Adrenal gland (tissue), 12 donors: ENCODE data around the gene SFMBT1. TPM values are rescaled to one million over a fixed set of nuclear protein-coding genes. Genes with fewer than 3 reads are reported as not detected.

Experiments
- DNase-seq, 7 donors: peaks; one replicate each; pipeline ENCODE4 v3.0.0-alpha.2; 2019 to 2020
- H3K27ac ChIP-seq, 5 donors: fragments of 200-600 bp; sonication (generic) in 4 of 5; 1 replicate in 3 of 5; 2 replicates in 2 of 5; pipeline versions ENCODE4 v1.5.1 to v1.8.0; 2016 to 2020; ENCODE audit warnings: mild to moderate bottlenecking in 1 of 5
- H3K27me3 ChIP-seq: fragments of 200-600 bp; 2 replicates; pipeline ENCODE4 v1.8.0; 2021
- H3K36me3 ChIP-seq, 2 donors: fragments of 200-600 bp; replicated peaks in 1 of 2; 1 replicate in 1 of 2; 2 replicates in 1 of 2; pipeline versions ENCODE4 v1.5.1 to v1.8.0; 2018 to 2022
- H3K4me1 ChIP-seq, 2 donors: fragments of 200-600 bp; replicated peaks in 1 of 2; 1 replicate in 1 of 2; 2 replicates in 1 of 2; pipeline versions ENCODE4 v1.5.1 to v1.8.0; 2018 to 2021
- H3K4me3 ChIP-seq, 4 donors: fragments of 200-600 bp; sonication (generic) in 3 of 4; one replicate each; pipeline ENCODE4 v1.5.1; 2016 to 2018
- H3K9me3 ChIP-seq, 3 donors: fragments of 200-600 bp; sonication (generic) in 1 of 3; replicated peaks in 1 of 3; 1 replicate in 2 of 3; 2 replicates in 1 of 3; pipeline versions ENCODE4 v1.5.1 to v1.8.0; 2016 to 2021
- POLR2A ChIP-seq, 2 donors: fragments of 450-650 bp; IDR thresholded peaks; one replicate each; pipeline ENCODE4 v1.6.1; 2017; ENCODE audit warnings: antibody characterized with exemption in 2 of 2, mild to moderate bottlenecking in 2 of 2, moderate library complexity in 1 of 2
- WGBS, 4 donors: extraction: QIAGEN DNeasy Blood & Tissue Kit in 2 of 4; methylation state at CpG; one replicate each; pipeline versions ENCODE4 v1.1.5 to v1.1.7; 2013 to 2017; 5-methylcytosine and 5-hydroxymethylcytosine counted together
- intact Hi-C, 2 donors: fragments of 100-400 bp; cut with DNase I; formaldehyde crosslinking; loops; one replicate each; pipeline versions ENCODE4 v1.14.1 to v1.15.0; 2022 to 2023
- polyA plus RNA-seq, 3 donors: library from polyadenylated mRNA; stranded (reverse); fragments of 200-250 nt in 2 of 3; fragments of 350-450 nt in 1 of 3; fragmentation: Illumina TruSeq in 1 of 3; extraction: RNeasy Lipid Tissue Mini Kit (QIAGEN cat#74804) in 1 of 3; gene quantifications; one replicate each; pipeline ENCODE4 v1.2.3, GENCODE V29; 2013 to 2014
- total RNA-seq, 9 donors: library from RNA; depleted of rRNA in 4 of 9; stranded (reverse); fragments of >200 nt in 4 of 9; fragments of 120-200 nt in 1 of 9; fragmentation: NEBNext Ultra II Directional in 1 of 9; extraction: Animal tissue kit (Norgen Biotek cat#: 25700) in 1 of 9; gene quantifications; one replicate each; pipeline versions ENCODE4 v1.1.0 to v1.2.4, GENCODE V29; 2013 to 2023
- TF ChIP-seq, protein P1 (sequence below), 6 experiments: fragments of 450-650 bp in 4 of 6; fragments of 200-600 bp in 2 of 6; sonication (generic) in 1 of 6; IDR thresholded peaks; 1 replicate in 5 of 6; 2 replicates in 1 of 6; pipeline versions ENCODE4 v1.5.1 to v1.8.0; 2016 to 2021; ENCODE audit warnings: antibody characterized with exemption in 6 of 6, mild to moderate bottlenecking in 2 of 6, moderate library complexity in 1 of 6
- donor health status: healthy with polysubstance abuse.
- donor health status: Bipolar disorder and iron deficiency.
- donor health status: DM: yes; HTN: yes; CAD: no.
- donor health status: DM: no; HTN: no; CAD: no.
- donor health status: DM: no; HTN: no; CAD: no.
- donor health status: DM: yes; HTN: yes; CAD: no.

The SFMBT1 gene
- total and polyA plus RNA-seq, 12 donors, result 2.1 to 14.8 (median 8.3) TPM

- Histone ChIP-seq H3K27ac (no peak overlapping the region), H3K36me3 (peaks cover 0 to 5% of the 10 kb centered on the region in 2 donors), H3K9me3 (no peaks in the 10 kb centered on the region), H3K27me3 (no peaks in the 10 kb centered on the region), H3K4me1 (peaks cover 0 to 1% of the 10 kb centered on the region in 2 donors), H3K4me3 (no peak overlapping the region)
- TF ChIP-seq, protein P1, sequence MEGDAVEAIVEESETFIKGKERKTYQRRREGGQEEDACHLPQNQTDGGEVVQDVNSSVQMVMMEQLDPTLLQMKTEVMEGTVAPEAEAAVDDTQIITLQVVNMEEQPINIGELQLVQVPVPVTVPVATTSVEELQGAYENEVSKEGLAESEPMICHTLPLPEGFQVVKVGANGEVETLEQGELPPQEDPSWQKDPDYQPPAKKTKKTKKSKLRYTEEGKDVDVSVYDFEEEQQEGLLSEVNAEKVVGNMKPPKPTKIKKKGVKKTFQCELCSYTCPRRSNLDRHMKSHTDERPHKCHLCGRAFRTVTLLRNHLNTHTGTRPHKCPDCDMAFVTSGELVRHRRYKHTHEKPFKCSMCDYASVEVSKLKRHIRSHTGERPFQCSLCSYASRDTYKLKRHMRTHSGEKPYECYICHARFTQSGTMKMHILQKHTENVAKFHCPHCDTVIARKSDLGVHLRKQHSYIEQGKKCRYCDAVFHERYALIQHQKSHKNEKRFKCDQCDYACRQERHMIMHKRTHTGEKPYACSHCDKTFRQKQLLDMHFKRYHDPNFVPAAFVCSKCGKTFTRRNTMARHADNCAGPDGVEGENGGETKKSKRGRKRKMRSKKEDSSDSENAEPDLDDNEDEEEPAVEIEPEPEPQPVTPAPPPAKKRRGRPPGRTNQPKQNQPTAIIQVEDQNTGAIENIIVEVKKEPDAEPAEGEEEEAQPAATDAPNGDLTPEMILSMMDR (IDR thresholded peaks at IDR 0.05), result no peak
- TF ChIP-seq POLR2A (IDR thresholded peaks at IDR 0.05), result no peak
- DNase-seq, result no peak
- 91 to 97% (median 93%) methylated on average over 2 of the region's 2 CpGs for WGBS, 4 donors
- intact Hi-C loops, result loop anchor here in 1 of 2 donors (10.0 kb wide), 1 partner anchor 148 kb away; no protein-coding TSS in a partner anchor
Observed at GRCh38 chr3:52926554-52926953, 119.3 kb downstream of the SFMBT1 start.

- no peak overlapping the region for H3K4me3 ChIP-seq
- peaks cover 0 to 4% of the 10 kb centered on the region in 2 donors for H3K4me1 ChIP-seq
- no peak for TF ChIP-seq POLR2A (IDR thresholded peaks at IDR 0.05)
- TF ChIP-seq, protein P1 (IDR thresholded peaks at IDR 0.05), result no peak
- intact Hi-C loops, result loop anchor here in 1 of 2 donors (10.0 kb wide), 1 partner anchor 149 kb away; no protein-coding TSS in a partner anchor
- peaks cover 0 to 5% of the 10 kb centered on the region in 2 donors for H3K36me3 ChIP-seq
- H3K27me3 ChIP-seq, result no peaks in the 10 kb centered on the region
- WGBS, 4 donors, result 75 to 80% (median 78%) methylated on average over 6 of the region's 6 CpGs
- no peak for DNase-seq
- H3K27ac ChIP-seq, result no peak overlapping the region
- H3K9me3 ChIP-seq, result no peaks in the 10 kb centered on the region
Observed at GRCh38 chr3:52925405-52926313, 120.2 kb downstream of the SFMBT1 start.

GRCh38 chr3:52923963-52924362 is 121.9 kb downstream of the SFMBT1 start:
- Histone ChIP-seq H3K9me3 (no peaks in the 10 kb centered on the region), H3K27ac (no peak overlapping the region), H3K36me3 (no peaks in the 10 kb centered on the region), H3K4me3 (no peak overlapping the region), H3K27me3 (no peaks in the 10 kb centered on the region), H3K4me1 (peaks cover 0 to 4% of the 10 kb centered on the region in 2 donors)
- 82 to 89% (median 87%) methylated on average over 2 of the region's 2 CpGs for WGBS, 4 donors
- intact Hi-C loops, result loop anchor here in 1 of 2 donors (10.0 kb wide), 1 partner anchor 151 kb away; no protein-coding TSS in a partner anchor
- no peak for DNase-seq
- TF ChIP-seq, protein P1 (IDR thresholded peaks at IDR 0.05), result no peak
- no peak for TF ChIP-seq POLR2A (IDR thresholded peaks at IDR 0.05)

- intact Hi-C loops, result loop anchor here in 1 of 2 donors (10.0 kb wide), 1 partner anchor 154 kb away; no protein-coding TSS in a partner anchor
- peaks cover 0 to 11% of the 10 kb centered on the region in 2 donors for H3K4me1 ChIP-seq
- no peaks in the 10 kb centered on the region for H3K27me3 ChIP-seq
- no peak overlapping the region for H3K27ac ChIP-seq
- H3K9me3 ChIP-seq, result no peaks in the 10 kb centered on the region
- H3K36me3 ChIP-seq, result no peaks in the 10 kb centered on the region
- DNase-seq, result no peak
- 56 to 75% (median 64%) methylated on average over 2 of the region's 2 CpGs for WGBS, 4 donors
- TF ChIP-seq, protein P1 (IDR thresholded peaks at IDR 0.05), result no peak
- no peak for TF ChIP-seq POLR2A (IDR thresholded peaks at IDR 0.05)
- H3K4me3 ChIP-seq, result no peak overlapping the region
Observed at GRCh38 chr3:52920841-52921240, 125.0 kb downstream of the SFMBT1 start.
